Fibroblast of lung (primary cell): ENCODE measurements around the gene PNRC1. TPM values are rescaled to one million over a fixed set of nuclear protein-coding genes. Genes with fewer than 3 reads are reported as not detected.
"Not testable (repeated sequence)": the region's sequence is repeated elsewhere in the genome, so short reads cannot be mapped to it uniquely, and the experiment has no call there.

Experiments
- DNase-seq, 2 donors: peaks; one replicate each; pipeline versions ENCODE4 v3.0.0 to v3.0.0-alpha.2; 2010; ENCODE audit warnings: low read depth in 2 of 2
- H2AFZ ChIP-seq: 2 replicates; pipeline ENCODE4 v1.5.1; 2012; ENCODE audit warnings: low read length, control low read depth, inconsistent platforms
- H3K27ac ChIP-seq: 2 replicates; pipeline ENCODE4 v1.5.1; 2011; ENCODE audit warnings: low read length, control low read depth; ENCODE audit not compliant: insufficient read depth
- H3K27me3 ChIP-seq: 2 replicates; pipeline ENCODE4 v1.5.1; 2011; ENCODE audit warnings: mild to moderate bottlenecking, low read length; ENCODE audit not compliant: control insufficient read depth, insufficient read depth
- H3K36me3 ChIP-seq: 2 replicates; pipeline ENCODE4 v1.5.1; 2011; ENCODE audit warnings: low read length; ENCODE audit not compliant: control insufficient read depth, insufficient read depth
- H3K4me1 ChIP-seq: 2 replicates; pipeline ENCODE4 v1.5.1; 2011; ENCODE audit warnings: low read length; ENCODE audit not compliant: control insufficient read depth, insufficient read depth; ENCODE audit errors: extremely low read depth
- H3K4me2 ChIP-seq: 2 replicates; pipeline ENCODE4 v1.5.1; 2011; ENCODE audit warnings: low read length, control low read depth; ENCODE audit not compliant: insufficient read depth; ENCODE audit errors: extremely low read depth
- H3K4me3 ChIP-seq, 4 experiments: fragments of 200-600 bp in 1 of 4; sonication (generic) in 1 of 4; replicated peaks in 1 of 4; 2 replicates each; pipeline ENCODE4 v1.5.1; 2011 to 2016; ENCODE audit warnings: low read length in 4 of 4, low read depth in 3 of 4, mild to moderate bottlenecking in 3 of 4, control low read depth in 2 of 4, inconsistent platforms in 1 of 4, mixed read lengths in 1 of 4; ENCODE audit not compliant: insufficient read depth in 1 of 4; ENCODE audit errors: control extremely low read depth in 1 of 4
- H3K79me2 ChIP-seq: 2 replicates; pipeline ENCODE4 v1.5.1; 2012; ENCODE audit warnings: mild to moderate bottlenecking, low read length, inconsistent platforms; ENCODE audit not compliant: control insufficient read depth, insufficient read depth
- H3K9ac ChIP-seq: 2 replicates; pipeline ENCODE4 v1.5.1; 2011; ENCODE audit warnings: mild to moderate bottlenecking, low read length, control low read depth; ENCODE audit not compliant: insufficient read depth
- H3K9me3 ChIP-seq: 2 replicates; pipeline ENCODE4 v1.5.1; 2012; ENCODE audit warnings: low read depth, low read length; ENCODE audit not compliant: control insufficient read depth, insufficient read depth
- H4K20me1 ChIP-seq: 2 replicates; pipeline ENCODE4 v1.5.1; 2011; ENCODE audit warnings: low read length; ENCODE audit not compliant: control insufficient read depth, insufficient read depth; ENCODE audit errors: extremely low read depth
- CTCF ChIP-seq, 2 donors: IDR thresholded peaks in 1 of 2; conservative IDR thresholded peaks in 1 of 2; 1 replicate in 1 of 2; 2 replicates in 1 of 2; pipeline ENCODE4 v1.5.1; 2011 to 2012; ENCODE audit warnings: low read length in 2 of 2, control low read depth in 1 of 2, inconsistent platforms in 1 of 2, low read depth in 1 of 2, mild to moderate bottlenecking in 1 of 2
- EZH2 ChIP-seq: IDR thresholded peaks from 2 replicates; pipeline ENCODE4 v1.5.1; 2012; ENCODE audit warnings: low read length, control low read depth, mild to moderate bottlenecking; ENCODE audit errors: missing control alignments
- polyA minus RNA-seq: library from RNA; depleted of rRNA, polyadenylated mRNA; stranded (reverse); fragments of >200 nt; gene quantifications from 2 replicates; pipeline ENCODE4 v1.2.3, GENCODE V29; 2011; ENCODE audit warnings: low replicate concordance
- polyA plus RNA-seq, 2 donors: library from polyadenylated mRNA; depleted of rRNA in 1 of 2; stranded (reverse) in 1 of 2; unstranded in 1 of 2; fragments of >200 nt; gene quantifications; 2 replicates each; pipeline ENCODE4 v1.2.1, GENCODE V29; 2011 to 2012; ENCODE audit warnings: missing spikeins in 1 of 2
- total RNA-seq: library from RNA; depleted of rRNA; stranded (reverse); fragments of >200 nt; gene quantifications from 2 replicates; pipeline ENCODE4 v1.2.1, GENCODE V29; 2014

The PNRC1 gene
- total RNA-seq (65.1 and 73.7 TPM in 2 replicates), polyA plus RNA-seq (11.2 and 14.9 TPM in 2 replicates), polyA minus RNA-seq (8.3 and 13.7 TPM in 2 replicates)
- 36.2 and 67.4 TPM in 2 replicates for polyA plus RNA-seq (2012)

GRCh38 chr6:89080281-89081128, at the start of gene PNRC1:
Gene PNRC1 (plus strand): TSS chr6:89080751. CDS start chr6:89080895, 144 bp downstream.
- Histone ChIP-seq H3K4me2 (peak within 1 kb of the TSS; percentile 87), H3K27ac (peak within 1 kb of the TSS; percentile 97), H3K36me3 (no peaks in the 10 kb centered on the region), H3K4me3 (peak within 1 kb of the TSS; percentile 74 to 98 (median 90)), H3K79me2 (peaks cover 29% of the 10 kb centered on the region), H4K20me1 (no peaks in the 10 kb centered on the region), H3K4me1 (no peaks in the 10 kb centered on the region), H3K9me3 (no peaks in the 10 kb centered on the region), H3K27me3 (no peaks in the 10 kb centered on the region), H2AFZ (peak within 1 kb of the TSS; percentile 81), H3K9ac (peak within 1 kb of the TSS; percentile 98)
- no peak for TF ChIP-seq EZH2
- no peak for TF ChIP-seq CTCF (conservative IDR thresholded peaks at IDR 0.05 in 1 of 2, IDR thresholded peaks at IDR 0.05 in 1 of 2; ENCODE audit: low read depth in 1 of 2, low read length in 2 of 2)
- peak; percentile 98 to 100 for DNase-seq

- DNase-seq: peak in 1 of 2 donors; percentile 57
- Histone ChIP-seq H3K27me3 (no peaks in the 10 kb centered on the region), H3K9ac (no peak overlapping the region), H3K4me2 (no peak overlapping the region), H3K79me2 (no peaks in the 10 kb centered on the region), H3K9me3 (no peaks in the 10 kb centered on the region), H4K20me1 (no peaks in the 10 kb centered on the region), H3K4me1 (peaks cover 8% of the 10 kb centered on the region), H3K4me3 (no peak overlapping the region), H3K27ac (no peak overlapping the region), H2AFZ (no peak overlapping the region), H3K36me3 (no peaks in the 10 kb centered on the region)
- TF ChIP-seq CTCF (conservative IDR thresholded peaks at IDR 0.05 in 1 of 2, IDR thresholded peaks at IDR 0.05 in 1 of 2; ENCODE audit: low read depth in 1 of 2, low read length in 2 of 2) (peak in 1 of 2 donors; percentile 34), EZH2 (no peak)
These were observed 48.0 kb upstream of the PNRC1 start for GRCh38 chr6:89032599-89032998.

GRCh38 chr6:89033461-89033860, 47.1 kb upstream of the PNRC1 start:
- no peaks in the 10 kb centered on the region for H4K20me1 ChIP-seq
- H3K4me1 ChIP-seq: peaks cover 8% of the 10 kb centered on the region
- TF ChIP-seq CTCF (conservative IDR thresholded peaks at IDR 0.05 in 1 of 2, IDR thresholded peaks at IDR 0.05 in 1 of 2; ENCODE audit: low read depth in 1 of 2, low read length in 2 of 2): no peak
- TF ChIP-seq EZH2: no peak
- no peak overlapping the region for H3K9ac ChIP-seq
- H3K27ac ChIP-seq: no peak overlapping the region
- no peaks in the 10 kb centered on the region for H3K79me2 ChIP-seq
- no peaks in the 10 kb centered on the region for H3K27me3 ChIP-seq
- DNase-seq: no peak
- H3K36me3 ChIP-seq: no peaks in the 10 kb centered on the region
- H2AFZ ChIP-seq: no peak overlapping the region
- no peaks in the 10 kb centered on the region for H3K9me3 ChIP-seq
- no peak overlapping the region for H3K4me3 ChIP-seq
- no peak overlapping the region for H3K4me2 ChIP-seq

- not testable (repeated sequence) for DNase-seq, H3K79me2 ChIP-seq, H4K20me1 ChIP-seq, H3K4me2 ChIP-seq, H3K9me3 ChIP-seq, H3K4me3 ChIP-seq, H3K9ac ChIP-seq, H2AFZ ChIP-seq, H3K27me3 ChIP-seq, H3K4me1 ChIP-seq, H3K36me3 ChIP-seq
- H3K27ac ChIP-seq: peak overlapping the region; percentile 78
These were observed 46.4 kb upstream of the PNRC1 start for GRCh38 chr6:89034116-89034515.
